ENCODE results near the gene PARD3.
A peak's percentile ranks its signal among the peaks of the same experiment; 100 is the strongest.

The PARD3 gene

DNA sequence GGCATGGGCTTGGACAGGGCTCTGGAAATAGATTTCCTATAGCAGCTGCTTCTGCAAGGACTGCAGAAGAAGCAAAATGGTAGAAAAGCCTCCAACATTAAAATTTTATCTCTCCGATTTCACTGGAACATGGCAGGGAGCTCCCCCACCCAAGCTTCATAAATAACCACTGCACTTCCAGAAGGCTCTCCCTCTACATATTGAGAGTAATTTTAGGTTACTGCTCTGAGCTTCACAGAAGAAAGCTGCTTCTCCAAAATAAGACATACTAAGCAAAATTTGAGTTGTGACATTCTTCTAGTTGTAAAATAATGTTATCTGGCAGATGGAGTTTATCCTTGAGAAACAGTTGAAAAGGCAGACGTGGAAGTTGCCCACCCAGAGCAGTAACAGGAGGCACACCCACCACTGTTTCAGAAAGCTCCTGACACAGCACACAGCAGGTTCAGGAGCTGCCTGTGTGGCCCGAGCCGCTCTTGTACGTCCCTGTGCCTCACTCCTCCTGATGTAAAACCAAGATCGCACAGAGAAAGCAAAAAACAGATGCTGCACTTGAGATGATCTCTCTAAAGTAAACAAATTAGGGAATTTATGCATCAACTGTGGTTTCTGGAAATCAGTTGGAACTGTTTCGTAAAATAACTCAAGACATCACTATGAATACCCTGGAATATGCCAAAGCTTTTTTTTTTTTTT is 621.0 kb downstream of the PARD3 start:
- no peak for DNase-seq

DNA sequence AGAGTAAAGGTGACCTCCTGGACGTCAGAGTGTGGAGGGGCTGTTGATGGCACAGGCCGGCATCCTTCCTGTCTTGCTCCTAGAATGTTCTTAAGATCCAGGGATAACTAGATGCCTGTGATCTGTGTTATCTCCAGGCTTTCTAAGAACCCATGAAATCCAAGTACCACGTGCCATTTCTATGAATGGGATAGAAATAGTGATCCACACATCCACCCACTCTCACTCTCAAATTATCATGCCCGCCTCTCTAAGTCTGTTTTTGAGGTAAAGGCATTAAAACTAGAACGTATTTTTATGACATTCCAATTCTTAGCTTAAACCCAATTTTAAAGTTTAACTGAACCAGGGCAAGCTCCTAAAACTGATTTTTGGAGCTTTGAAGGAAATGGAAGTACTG is 622.5 kb downstream of the PARD3 start:
- no peak for DNase-seq

DNA sequence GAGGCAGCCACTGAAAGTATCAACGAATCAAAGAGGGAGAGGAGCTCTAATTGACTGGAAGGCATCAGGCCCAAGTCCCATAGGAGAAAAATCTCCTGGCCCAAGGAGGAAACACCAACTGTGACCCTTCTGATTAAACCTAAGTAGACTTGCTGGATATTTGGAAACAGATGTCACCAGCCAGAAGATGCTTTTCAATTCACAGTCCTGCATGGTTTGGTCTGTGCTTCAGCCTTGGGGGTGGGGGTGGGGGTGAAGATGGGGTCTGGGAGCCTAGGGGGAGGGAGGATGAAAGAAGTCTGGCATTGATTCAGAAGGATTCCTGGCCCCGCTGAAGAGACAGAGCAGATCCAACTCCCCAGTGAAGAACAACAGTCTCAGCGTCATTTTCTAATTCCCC is 623.7 kb downstream of the PARD3 start:
- DNase-seq, result no peak

DNA sequence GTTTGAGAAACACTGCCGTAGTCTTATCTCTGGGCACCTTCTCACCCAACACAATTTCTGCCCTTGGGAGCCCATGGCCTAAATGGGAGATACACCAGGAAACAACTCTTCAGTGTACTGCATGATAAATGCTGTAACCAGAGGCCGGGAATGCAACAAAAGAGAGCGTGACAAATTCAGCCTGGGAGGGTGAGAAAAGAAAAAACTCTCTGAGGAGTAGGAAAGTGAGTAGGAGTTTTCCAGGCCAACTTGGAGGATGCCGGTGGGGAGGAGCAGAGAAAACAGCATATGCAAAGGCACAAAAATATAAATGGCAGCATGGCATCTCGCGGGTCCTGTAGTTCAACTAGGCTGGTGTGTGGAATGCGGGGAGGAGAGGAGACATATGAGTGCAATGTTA is 624.5 kb downstream of the PARD3 start:
- DNase-seq, result no peak

DNA sequence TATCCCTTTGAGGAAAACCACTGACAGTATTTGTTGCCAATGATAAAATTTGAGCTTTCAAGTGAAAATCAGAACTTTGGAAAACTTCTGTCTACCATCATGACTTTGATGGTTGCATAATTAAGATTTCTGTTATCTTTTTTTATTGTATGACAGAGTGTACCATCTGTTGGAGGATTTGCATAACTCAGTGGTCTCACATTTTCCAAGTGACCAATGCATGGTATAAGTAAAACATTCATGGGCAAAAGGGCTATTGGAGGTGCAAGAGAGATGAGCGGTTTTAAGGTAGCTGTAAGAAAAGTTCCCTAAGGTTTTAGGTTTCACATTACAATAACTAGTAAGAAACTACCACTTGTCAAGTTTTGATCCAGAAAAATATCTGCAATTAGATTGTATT is 625.3 kb downstream of the PARD3 start:
- DNase-seq, result no peak

DNA sequence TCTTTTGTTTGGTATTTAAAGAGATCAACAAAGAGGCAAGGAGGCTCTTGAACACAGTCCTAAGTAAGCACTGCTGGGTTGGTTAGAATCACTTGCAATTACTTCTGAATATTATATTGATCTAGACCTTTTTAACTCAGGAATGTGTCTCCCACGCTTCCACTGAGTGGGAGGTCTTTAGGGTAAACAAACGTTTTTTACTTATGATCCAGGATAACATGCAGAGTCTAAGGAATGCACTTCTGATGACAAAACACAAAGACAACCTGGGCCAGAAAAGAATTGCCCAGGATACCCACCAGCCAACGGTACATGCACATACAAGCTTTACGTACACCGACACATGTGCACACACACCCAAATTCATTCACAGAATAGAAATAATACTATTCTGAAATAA is 626.9 kb downstream of the PARD3 start:
- no peak for DNase-seq

DNA sequence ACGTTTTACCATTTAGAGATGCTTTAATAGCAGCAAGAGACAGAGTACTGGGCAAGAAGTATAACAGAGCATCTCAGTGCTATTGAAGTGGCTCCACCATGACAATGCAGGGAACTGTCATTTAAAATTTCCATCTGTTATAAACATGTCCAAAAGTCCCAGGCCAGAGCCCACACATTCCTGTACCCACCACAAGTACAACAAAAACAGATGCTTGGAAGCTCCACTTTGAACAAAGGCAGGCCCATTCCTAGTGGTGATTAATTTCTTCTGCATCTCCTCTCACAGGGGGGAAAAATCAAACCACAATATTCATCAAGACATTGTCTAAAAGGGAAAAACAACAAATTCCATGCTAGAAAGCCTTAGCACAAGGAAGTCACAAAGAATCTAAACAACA is 627.9 kb downstream of the PARD3 start:
- DNase-seq, result no peak

DNA sequence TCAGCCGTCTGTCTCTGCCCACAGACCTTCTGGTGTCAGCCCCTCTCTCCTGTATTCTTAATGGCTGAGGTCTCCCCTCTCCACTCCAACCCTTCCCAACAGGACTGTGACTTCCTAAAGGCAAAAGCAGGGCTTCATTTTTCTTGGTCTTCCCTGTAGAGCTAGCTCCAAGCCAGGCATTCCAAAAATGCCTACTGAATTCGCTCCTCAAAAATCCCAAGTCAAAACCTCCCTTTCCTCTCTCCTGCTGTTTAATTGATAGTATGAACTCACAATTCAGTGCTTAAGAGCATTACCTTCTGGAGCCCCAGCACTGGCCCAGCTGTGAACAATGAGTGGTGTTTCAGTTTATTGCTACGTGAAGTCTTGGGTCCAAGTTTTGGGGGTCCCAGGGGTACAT is 628.4 kb downstream of the PARD3 start:
- DNase-seq, result no peak

DNA sequence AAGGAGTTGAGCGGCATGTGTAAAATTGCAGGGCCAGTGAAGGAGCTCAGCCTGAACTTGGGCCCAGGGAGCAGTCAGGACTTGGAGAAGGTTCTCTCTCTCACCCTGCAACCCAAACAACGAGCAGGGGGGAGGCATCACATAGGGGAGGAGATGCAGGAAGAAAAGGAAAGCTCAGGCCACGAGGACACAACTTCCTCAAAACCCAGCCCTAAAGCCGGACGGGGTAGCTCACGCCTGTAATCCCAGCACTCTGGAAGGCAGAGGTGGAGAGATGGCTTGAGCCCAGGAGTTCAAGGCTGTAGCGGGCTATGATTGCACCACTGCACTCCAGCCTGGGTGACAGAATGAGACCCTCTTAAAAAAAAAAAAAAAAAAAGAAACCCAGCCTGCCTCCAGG is 629.1 kb downstream of the PARD3 start:
- DNase-seq, result no peak

DNA sequence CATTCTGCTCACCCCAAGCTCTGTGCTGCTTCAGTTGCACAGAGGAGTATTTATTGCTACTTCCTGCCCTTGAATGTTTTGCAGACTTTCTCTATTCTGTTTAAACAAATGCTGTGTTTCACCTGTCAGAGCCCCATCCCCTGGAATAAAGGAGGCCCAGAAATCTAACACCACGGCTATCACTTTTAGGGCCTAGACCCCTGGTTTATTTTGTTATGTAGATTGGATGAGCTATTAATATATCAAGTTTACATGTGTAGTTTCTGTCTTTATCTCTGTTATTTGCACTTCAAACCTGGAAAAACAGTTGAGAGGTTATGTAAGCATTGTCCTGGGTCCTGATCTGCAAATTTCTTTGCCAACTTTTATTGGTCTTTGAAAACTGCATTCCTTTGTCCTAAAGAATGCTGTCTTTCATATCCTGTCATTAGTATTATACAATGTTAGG is 630.1 kb downstream of the PARD3 start:
- DNase-seq, result no peak

DNA sequence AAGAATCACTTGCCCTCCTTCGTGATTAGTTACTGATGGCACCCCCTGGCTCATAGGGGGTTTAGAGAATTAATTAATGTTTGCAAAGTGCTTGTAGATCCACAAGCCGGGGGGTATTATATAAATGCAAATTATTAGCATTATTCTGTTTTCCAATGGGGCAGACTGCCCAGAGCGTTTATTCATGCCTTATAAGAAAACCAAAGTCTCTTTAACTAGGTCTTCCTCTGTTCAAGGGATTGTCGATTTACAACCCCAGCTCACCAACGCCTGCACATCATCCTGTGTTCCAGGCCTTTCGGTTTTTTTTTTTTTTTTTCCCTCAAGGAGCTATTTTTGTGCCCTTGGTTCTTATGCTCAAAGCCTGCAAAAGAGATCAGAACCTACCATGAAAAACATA is 630.7 kb downstream of the PARD3 start:
- no peak for DNase-seq

DNA sequence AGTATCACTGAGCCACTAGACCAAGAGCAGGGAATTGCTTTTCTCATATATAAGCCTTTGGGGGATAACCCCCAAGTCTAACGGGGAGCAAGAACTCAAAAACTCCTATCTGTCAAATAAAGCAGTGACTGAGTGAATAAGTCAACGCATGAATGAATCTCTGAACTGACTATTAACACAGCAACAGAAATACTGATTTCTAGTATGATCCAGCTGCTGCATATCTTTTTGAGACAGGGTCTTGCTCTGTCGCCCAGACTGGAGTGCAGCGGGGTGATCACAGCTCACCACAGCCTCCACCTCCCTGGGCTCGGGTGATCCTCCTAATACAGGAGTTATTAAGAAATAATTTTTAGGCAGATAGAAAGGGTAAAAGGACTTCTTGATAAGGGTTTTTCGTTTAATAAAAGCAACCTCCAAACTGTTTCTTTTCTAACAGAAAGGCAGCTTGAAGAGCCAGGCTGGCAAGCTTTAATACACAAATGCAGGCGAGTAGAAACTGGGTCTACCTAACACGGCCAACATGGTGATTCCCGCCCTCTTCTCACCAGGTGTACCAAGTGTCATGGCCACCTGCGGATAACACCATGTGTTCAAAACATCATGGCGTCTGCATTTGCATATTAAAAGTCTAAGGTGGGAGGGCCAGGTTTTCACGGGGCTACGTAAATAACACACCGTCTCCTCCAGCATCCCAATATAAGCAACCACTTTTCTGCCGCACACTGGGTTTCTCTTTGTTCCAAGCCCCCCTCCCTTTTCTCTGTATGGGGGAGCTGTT is 631.9 kb downstream of the PARD3 start:
- DNase-seq, result no peak

DNA sequence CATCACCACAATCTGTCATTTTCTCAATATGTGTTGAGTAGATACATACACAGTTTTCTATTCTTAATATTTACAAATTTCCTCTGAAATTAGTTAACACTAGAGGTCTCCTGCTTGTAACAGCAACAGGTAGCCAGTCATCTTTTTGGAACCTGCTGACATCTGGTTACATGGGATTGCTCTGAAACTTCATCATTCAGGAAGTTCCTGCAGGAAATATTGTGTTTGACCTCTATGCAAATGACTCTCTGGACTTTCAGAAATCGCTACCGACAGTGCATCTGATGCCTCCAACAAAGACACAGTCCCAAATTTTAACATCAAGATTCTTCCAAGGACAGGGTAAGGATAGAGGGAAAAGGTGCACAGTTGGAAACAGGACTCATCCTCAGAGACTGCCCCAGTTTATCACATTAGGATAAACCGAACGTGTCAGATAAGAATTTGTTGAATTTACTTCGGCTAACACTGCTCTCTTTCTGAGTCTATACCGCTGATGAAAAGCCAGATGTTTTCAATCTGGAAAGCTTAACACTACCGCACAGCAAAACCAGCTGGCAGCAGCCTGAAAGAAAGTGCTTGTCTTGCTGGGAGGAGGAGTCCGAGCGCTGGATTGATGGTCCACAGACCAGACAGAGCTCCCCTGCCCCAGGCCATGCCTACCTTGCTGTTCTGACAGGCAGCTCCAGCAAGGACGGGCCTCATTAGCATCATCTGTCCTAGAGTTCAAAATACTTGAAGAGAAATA is 633.4 kb downstream of the PARD3 start:
- DNase-seq, result peak; percentile 71

DNA sequence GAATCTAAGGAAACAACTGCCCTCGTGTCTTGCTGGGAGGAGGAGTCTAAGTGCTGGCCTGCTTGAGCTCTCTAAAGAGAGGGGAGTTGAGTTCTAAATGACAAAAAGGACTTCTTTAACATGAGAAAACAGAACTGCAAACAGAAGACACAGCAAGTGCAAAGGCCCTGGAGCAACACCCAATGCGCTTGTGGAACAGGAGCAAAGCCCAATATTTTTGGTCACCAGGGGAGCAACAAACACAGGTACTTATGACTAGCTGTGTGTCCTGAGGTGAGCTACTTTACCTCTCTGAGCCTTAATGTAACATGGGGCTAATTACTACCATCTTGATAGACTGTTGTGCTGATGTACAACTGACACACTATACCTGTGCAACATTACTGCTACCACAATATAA is 634.3 kb downstream of the PARD3 start:
- no peak for DNase-seq

DNA sequence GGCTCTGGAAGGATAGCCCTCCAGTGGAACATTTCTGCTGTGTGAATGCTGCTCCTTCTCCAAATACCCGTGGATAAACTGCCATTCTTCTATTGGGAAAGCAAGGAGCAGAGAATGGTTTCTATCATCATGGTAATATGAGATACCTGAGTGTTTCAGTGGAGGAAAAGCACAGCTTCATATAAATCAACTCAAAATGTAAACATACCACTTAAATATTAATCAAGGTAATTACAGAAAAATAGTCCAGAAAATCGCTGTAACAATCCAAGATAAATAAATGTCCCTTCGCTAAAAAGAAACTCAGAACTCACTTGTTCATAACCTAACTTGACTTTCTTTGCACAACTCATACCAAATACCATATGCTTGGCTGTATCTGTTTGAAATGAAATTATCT is 635.8 kb downstream of the PARD3 start:
- no peak for DNase-seq

DNA sequence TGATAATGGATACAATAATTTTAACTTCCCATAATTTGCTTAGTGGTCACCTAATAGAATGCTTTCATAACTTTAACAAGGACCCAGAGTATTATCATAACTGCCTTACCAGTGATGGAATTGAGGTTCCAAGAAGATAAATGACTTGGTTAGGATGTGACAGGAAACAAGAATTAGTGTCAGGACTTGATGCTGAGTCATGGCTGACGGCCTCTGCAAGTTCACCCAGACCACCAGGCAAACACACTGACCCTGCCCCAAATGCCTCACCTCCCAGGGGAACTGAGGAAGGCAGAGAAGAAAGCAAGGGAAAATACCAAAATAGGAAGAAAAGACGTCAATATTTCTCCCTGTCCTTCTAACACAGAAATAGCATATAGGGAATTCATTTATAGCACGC is 636.3 kb downstream of the PARD3 start:
- no peak for DNase-seq

DNA sequence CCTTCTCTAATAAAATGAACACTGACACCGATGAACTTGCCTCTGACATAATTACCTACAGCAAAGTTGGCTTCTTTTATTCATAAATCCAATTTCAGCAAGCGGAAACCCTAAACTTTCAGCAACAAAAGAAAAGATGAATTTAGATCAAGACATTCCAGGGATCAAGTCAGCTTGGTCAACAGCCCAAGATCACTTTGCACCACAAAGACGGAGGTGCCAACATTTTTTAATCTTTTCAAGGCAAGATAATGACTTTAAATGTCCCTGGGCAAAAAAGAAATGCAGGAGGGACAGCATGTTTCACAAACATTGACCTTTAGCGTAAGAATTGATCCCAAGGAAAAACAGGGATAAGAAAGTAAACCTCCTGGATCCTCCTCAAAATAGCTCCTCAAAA is 636.9 kb downstream of the PARD3 start:
- no peak for DNase-seq

DNA sequence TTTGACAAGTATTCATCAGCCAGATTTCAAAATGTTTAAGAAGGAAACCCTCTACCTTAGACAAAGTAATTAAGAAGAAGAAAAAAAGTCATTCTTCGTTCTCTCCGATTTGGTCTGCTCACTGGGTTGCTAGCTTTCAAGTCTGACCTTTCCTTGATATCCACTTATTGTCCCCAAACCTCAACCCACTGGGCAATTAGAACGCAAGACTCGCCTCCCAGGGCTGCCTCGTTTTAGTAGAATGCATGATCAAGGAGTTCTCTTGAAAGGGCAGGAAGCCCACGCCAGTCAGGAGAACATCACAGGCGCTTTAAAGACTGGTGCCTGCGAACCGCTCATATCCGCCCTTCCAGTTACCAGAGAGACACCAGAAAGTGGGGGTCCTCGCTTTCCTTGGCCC is 637.7 kb downstream of the PARD3 start:
- DNase-seq, result no peak

DNA sequence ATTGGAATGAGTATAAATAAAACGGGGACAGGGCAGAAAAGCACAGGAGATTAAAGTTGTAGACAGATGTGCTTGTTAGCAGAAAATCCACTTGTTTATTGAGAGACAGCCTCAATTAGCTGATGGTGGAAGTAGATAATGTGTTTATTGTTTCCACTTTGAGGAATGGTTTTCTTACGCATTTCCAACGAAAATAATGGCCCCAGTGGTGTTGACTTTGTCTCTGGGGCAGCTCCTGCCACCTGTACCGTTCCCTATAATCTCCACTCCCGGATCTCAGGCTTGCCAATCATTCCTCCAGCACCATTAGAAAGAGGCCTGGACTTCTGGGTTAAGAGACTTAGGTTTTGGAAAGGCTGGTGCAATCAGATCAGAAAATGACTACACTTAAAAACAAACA is 638.7 kb downstream of the PARD3 start:
- no peak for DNase-seq

DNA sequence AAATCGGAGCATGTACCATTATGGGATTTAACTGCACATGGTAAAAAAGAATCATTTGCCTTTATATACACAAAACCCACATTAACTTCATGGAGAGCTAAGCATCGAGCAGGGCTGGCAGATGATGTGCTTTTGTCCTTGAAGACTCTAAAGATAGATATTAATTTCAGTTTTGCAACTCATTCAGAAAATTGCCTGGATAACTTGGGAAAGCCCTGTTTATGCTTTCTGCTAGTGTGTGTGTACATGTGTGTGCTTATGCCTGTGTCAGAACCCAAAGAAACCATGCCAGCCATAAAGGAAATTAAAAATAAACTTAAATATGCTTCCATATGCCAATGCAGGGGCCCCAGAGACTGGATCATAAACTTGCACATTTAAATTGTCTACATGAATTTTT is 640.0 kb downstream of the PARD3 start:
- DNase-seq, result no peak

DNA sequence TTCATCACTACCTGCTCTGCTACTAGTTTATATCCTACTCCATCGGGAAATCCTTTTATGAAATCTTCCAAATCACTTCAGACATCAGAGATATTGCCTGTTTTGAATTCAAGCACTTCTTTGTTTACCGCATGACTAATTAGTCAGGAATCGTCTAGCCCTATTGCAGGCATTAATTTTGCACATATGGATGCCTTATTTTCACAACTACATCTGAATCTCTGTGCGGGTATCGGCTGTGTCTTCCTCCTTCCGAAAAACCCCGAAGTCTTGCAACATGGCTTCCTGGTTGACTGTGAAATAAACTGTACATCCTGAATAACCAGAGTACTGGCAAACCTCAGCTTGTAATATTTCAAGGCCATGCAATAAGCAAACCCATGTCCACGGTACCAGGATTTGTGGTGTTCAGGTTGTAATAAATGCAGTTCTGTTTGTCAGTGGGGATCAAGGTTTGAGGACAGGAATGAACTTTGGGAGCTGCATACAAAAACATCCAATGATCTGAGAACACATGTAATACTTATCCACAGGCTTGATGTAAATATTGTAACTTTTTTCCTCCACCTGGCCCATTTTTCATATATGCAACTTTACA is 642.1 kb downstream of the PARD3 start:
- DNase-seq, result no peak

DNA sequence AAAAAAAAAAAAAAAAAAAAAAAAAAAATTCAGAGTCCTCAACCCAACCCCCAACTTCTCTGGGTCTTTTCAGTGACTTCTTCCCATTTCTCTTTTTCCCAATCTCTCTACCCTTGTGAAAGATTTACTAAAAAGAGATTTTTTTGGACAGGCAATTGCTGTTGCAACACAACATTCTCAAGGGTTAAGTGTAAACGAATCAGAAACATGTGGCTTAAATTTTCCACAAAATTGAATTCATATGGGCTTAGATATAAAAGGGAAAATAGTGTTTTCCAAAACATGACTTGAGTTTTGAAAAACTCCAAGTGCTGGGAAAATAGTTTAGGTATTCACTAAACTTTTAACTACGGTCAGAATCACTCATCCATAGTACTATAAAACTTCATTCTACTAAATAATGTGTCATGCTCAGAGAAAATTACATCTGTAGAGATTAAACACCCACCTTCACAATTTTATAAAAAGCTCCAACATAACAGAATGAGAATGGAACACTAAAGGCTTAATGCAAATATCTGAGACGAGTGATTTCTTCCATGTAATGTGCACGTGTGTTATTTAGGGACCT is 643.1 kb downstream of the PARD3 start:
- no peak for DNase-seq

DNA sequence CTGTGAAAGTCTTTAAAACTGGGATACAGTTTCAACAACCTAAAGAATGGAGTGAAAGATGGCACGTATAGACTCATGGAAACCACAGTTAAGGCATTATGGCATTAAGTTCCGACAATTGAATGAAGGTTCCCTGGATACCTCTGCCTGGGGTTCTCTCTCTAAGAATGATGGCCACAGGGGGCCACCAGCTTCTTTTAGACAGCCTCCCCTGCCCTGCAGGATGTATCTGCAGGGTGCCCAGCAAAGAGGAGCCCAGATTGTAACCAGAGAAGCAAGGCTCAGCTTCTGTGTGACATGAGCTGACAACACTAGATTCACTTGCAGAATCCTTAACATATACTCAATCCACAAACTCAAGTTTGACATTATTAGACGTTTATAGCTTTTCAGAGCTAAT is 645.4 kb downstream of the PARD3 start:
- no peak for DNase-seq

All from femur (tissue), 1 donor.